ENCODE measurements around the gene PCSK5.

DNA sequence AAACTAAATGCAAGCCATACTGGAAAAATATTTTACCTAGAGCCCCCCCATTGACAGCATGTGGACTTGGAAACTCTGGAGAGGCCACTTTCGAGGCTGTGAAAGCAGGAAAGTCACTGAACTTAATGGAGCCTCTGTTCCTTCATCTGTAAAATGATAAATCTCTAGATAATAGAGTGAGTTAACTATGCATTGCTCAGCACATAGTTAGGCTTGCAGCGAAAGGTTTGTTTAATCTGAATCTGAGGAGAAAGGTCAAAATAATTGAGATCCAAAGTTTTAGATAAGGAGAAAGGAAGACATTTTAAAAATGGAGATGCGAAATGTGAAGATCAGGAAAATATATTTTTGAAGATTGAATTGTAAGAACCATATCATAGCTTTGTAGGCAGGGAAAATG lies 4.6 kb downstream of the PCSK5 start:
- no peak for TF ChIP-seq CTCF (IDR thresholded peaks at IDR 0.05)
- no peak for TF ChIP-seq POLR2A (IDR thresholded peaks at IDR 0.05; ENCODE audit: low read depth)
- no peak for TF ChIP-seq POLR2AphosphoS5 (IDR thresholded peaks at IDR 0.05)
- no peak for TF ChIP-seq EP300 (IDR thresholded peaks at IDR 0.05)
